Right kidney (tissue), 1 donor: Measurements from ENCODE around the gene B4GALT6.

ENCODE experiments used
- DNase-seq: peaks from one replicate; pipeline ENCODE4 v3.0.0-alpha.2; 2016

Gene B4GALT6

DNA sequence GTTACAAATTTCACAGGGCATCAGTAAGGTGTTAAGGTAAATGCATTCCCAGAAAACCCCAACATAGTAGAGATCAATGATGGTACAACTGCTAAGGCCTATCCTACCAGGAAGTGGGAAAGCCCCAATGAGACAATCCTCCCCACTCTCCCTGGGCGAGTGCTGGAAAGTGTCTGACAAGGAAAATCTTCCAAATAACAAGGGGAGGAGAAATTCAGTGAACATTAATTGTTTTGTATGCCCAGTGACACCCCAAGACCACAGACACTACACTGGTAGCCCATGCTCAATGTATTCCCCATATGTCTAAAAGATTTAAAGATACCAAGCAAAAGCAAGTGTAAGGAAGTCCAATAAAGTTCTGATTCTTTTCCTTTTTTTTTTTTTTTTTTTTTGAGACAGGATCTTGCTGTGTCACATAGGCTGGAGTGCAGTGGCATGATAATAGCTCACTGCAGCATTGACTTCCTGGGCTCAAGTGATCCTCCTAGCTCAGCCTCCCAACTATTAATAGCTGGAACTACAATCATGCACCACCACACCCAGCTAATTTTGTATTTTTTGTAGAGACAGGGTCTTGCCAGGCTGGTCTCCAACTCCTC is 24.7 kb downstream of the B4GALT6 start:
- DNase-seq, result no peak

GRCh38 chr18:31658670-31659575 is 25.5 kb downstream of the B4GALT6 start:
- DNase-seq, result no peak

- peak; percentile 32 for DNase-seq
Measured at GRCh38 chr18:31657823-31658669, 26.3 kb downstream of the B4GALT6 start.

GRCh38 chr18:31656754-31657153 is 27.6 kb downstream of the B4GALT6 start:
- DNase-seq, result no peak

- no peak for DNase-seq
Measured at GRCh38 chr18:31655354-31655753, 29.0 kb downstream of the B4GALT6 start.

- no peak for DNase-seq
Measured at GRCh38 chr18:31652877-31653276, 31.5 kb downstream of the B4GALT6 start.

- no peak for DNase-seq
Measured at GRCh38 chr18:31652357-31652756, 32.0 kb downstream of the B4GALT6 start.

DNA sequence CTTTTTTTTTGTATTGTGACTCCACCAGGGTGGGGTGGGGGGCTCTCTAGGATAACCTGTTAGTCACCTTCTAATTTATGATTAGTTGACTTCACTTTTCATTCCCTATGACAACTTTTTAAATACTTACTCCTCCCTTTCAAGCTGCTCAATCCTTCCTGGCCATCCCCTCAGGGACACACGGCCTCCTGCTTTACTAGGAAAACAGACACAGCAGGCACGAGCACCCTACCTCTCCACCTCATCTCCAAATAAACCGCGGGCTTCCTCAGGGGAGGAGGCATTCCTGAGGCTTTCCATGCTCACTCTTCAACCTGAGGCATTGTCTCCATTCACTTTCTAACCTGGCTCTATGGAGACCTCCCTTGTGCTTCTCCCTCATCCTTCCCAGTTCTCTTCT is 33.0 kb downstream of the B4GALT6 start:
- no peak for DNase-seq

- no peak for DNase-seq
Measured at GRCh38 chr18:31649978-31650719, 34.2 kb downstream of the B4GALT6 start.

DNA sequence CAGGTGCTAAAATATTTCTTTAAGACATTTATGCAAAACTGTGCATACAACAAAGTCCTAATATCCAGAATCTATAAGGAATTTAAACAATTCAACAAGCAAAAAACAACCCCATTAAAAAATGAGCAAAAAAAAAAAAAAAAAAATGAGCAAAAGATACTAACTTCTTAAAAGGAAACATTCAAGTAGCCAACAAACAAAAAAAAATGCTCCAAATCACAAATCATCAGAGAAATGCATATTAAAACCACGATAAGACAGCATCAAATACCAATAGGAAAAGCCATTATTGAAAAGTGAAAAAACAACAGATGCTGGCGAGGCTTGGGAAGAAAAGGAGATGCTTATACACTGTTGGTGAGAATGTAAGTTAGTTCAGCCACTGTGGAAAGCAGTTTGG is 34.9 kb downstream of the B4GALT6 start:
- no peak for DNase-seq

DNA sequence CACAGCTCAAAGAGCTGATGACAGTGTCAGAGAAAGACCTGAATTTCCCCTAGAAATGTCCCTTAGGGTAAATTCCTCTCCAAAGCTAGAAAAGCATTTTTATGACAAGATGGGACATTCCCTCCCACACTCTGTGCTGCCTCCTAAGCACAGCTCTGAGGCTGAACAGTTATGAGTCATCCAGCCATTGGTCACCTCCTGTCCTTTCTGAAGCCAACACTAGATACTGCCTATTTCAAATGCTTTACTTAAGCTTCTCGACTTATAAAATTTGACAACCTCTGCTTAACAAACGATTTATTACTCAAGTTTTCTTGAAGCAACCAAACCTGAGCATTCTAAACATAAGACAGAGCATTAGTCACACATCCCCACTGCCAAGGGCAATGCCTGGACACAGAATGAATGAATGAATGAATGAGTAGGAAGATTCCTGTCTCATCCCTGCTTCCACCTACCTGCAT is 35.4 kb downstream of the B4GALT6 start:
- DNase-seq, result no peak

DNA sequence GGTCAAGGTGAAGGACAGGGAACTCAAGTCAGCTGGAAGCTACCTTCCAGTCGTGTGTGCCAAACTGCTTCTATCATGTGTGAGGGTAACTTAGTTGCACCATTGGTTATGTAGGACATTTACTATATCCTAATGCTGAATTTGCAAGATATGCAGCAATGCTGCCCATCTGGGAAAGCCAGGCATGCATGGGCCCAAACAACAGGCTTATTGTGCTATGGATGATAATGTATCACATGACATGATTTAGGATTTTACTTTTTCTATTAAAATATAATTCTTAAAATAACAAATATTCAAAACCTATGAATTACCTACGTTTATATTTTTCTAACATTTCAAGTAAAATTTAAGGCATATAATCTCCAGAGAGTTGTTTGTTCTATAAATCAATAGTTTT is 35.9 kb downstream of the B4GALT6 start:
- DNase-seq, result no peak

- no peak for DNase-seq
Measured at GRCh38 chr18:31647127-31647753, 37.1 kb downstream of the B4GALT6 start.

- no peak for DNase-seq
Measured at GRCh38 chr18:31646332-31647126, 37.9 kb downstream of the B4GALT6 start.

DNA sequence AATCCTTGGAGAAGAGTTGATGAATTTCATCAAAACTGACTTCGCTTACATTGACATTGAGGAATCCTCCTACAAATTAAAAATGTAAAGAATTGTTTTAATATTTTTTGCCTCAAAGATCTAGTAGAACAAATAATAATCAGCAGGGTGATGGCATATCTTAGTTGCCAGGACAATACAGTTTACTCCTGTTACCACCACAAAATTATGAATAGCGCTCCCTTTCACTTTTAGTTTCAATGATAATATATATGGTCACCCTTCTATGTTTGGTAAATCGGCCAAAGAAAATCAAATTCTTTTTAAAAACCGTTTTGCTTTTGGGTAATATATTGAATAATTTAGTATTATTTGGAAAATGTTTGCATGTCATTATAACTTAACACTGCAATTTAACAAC is 39.0 kb downstream of the B4GALT6 start:
- no peak for DNase-seq

DNA sequence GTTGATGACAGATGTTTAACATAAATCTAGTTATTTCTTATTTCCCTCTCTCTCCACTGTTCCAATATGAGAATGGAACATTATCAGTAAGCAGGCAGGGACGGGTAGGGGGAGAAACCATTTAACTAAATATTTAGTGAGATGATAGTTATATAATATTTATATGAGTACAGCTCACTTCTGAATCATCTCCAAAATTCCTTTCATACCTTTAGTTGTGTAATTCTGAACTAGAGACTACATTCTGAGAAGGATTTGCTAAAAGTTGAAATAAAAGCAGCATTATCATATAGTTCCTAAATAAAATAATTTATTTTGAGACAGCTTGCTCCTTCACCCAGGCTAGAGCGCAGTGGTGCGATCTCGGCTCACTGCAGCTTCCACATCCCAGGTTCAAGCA is 41.4 kb downstream of the B4GALT6 start:
- DNase-seq, result no peak

GRCh38 chr18:31637445-31637844 is 46.9 kb downstream of the B4GALT6 start:
- no peak for DNase-seq

DNA sequence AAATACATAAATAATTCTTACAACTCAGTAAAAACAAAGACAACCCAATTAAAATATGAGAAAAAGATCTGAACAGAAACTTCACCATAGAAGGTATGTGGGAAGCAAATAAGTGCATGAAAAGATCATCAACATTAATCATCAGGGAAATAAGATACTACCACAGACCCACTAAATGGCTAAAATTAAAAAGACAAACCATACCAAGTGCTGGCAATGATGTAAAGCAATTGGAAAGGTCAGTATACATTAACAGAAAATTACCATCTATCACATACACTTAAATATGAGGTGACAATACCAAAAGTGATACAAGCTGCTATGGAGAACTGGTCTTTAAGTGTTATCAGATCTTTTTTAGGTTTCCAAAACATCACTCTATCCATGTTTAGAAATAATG is 48.0 kb downstream of the B4GALT6 start:
- no peak for DNase-seq

DNA sequence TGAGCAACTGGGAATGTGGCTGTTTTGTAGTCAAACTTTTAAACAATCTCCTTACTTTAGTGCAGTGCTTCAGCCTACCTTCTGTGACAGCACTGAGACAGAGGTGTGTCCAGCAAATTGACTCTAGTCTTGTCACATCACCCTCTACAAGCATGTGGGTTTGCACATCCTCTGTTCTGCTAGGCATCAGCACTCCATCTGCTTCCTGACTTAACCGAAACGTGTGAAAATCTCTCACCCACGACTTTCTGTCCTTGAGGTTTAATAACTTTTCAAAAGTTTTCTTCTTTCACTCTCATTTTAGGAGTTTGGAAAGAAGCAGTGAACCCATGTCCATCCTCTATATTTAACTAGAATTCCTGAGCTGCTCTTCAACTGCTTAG is 50.1 kb downstream of the B4GALT6 start:
- DNase-seq, result no peak

DNA sequence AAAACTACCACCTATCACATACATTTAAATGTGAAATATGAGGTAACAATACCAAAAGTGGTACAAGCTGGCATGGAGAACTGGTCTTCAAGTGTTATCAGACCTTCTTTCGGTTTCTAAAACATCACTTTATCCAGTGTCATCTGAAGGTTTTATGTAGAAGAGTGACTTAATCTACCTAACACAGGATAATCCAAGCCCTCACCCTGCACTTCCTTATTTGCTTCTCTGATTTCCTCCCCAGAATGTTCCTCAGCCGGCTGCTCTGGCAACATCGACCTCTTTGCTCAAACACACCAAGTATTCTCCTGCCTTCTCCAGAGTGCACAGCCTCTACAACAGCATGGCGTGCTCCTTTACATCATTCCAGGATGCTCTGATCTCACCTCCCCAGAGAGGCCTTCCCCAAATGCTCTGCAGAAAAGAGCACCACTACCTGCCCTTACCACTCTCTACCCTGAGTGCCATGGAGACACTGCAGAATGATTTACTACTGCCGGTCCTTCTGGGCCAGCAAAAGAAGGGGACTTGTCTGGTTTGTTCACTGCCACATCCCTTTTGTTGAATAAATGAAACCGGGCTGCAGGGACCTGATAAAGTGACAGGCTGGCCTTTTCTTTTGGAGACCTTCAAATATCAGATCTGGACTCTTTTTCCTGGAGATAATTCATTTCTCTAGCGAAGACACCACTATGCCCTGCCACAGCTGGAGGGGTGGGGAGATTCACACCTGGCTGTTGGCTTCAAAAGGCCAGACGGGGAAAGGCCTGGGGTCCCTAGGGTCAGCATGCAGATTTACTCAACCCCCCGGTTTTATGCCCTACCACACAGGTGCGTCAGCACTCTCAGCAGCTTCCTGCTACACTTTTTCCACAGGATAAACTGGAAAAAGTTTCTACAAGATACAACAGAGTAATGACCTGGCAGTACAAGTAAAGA is 50.7 kb downstream of the B4GALT6 start:
- no peak for DNase-seq
